Adrenal gland (tissue), 5 donors: ENCODE results near the gene MED27.

Source experiments
- CTCF ChIP-seq, 6 experiments: fragments of 450-650 bp in 4 of 6; fragments of 200-600 bp in 2 of 6; sonication (generic) in 1 of 6; IDR thresholded peaks; 1 replicate in 5 of 6; 2 replicates in 1 of 6; pipeline versions ENCODE4 v1.5.1 to v1.8.0; 2016 to 2021; ENCODE audit warnings: antibody characterized with exemption in 6 of 6, mild to moderate bottlenecking in 2 of 6, moderate library complexity in 1 of 6
- POLR2A ChIP-seq, 2 donors: fragments of 450-650 bp; IDR thresholded peaks; one replicate each; pipeline ENCODE4 v1.6.1; 2017; ENCODE audit warnings: antibody characterized with exemption in 2 of 2, mild to moderate bottlenecking in 2 of 2, moderate library complexity in 1 of 2
- donor health status: DM: no; HTN: no; CAD: no.

GRCh38 chr9:132014218-132014805, 65.4 kb downstream of the MED27 start:
- TF ChIP-seq POLR2A (IDR thresholded peaks at IDR 0.05) (no peak), CTCF (IDR thresholded peaks at IDR 0.05) (no peak)
